ENCODE measurements around the gene ZBED3. TPM values are rescaled to one million over a fixed set of nuclear protein-coding genes. Genes with fewer than 3 reads are reported as not detected.
"Not testable (repeated sequence)": the region's sequence is repeated elsewhere in the genome, so short reads cannot be mapped to it uniquely, and the experiment has no call there.

Gene ZBED3
- total and polyA plus RNA-seq, 2 donors (not counting 1 experiment from before 2014, with no cell fraction given): 0.30 to 1.2 TPM

GRCh38 chr5:77120086-77120485 lies 33.0 kb upstream of the ZBED3 start:
- no peaks in the 10 kb centered on the region for H3K9me3 Mint-ChIP-seq (ENCODE audit: insufficient read depth)
- Histone ChIP-seq H3K9me3 (ENCODE audit: control extremely low read depth in 1 of 3, control insufficient read depth in 2 of 3, insufficient read depth in 1 of 3, low read length in 2 of 3) (no peaks in the 10 kb centered on the region), H3K27ac (ENCODE audit: low read length in 2 of 2) (no peak overlapping the region), H3K4me2 (replicated peaks; ENCODE audit: low read depth, low read length, poor library complexity, severe bottlenecking) (no peak overlapping the region), H3K4me1 (ENCODE audit: control insufficient read depth in 2 of 2, insufficient read depth in 2 of 2, low read length in 2 of 2) (no peaks in the 10 kb centered on the region), H3K79me2 (ENCODE audit: control insufficient read depth, insufficient read depth, low read length) (no peaks in the 10 kb centered on the region), H4K20me1 (ENCODE audit: control insufficient read depth, insufficient read depth, low read length, poor library complexity, severe bottlenecking) (no peaks in the 10 kb centered on the region), H3K27me3 (replicated peaks in 1 of 4; ENCODE audit: control extremely low read depth in 1 of 4, control insufficient read depth in 3 of 4, insufficient read depth in 4 of 4, low read length in 3 of 4) (no peaks in the 10 kb centered on the region), H3K4me3 (ENCODE audit: control extremely low read depth in 1 of 5, extremely low read depth in 1 of 5, insufficient read depth in 1 of 5, low read depth in 2 of 5, low read length in 4 of 5) (no peak overlapping the region), H2AFZ (ENCODE audit: insufficient read depth, low read depth, low read length, poor library complexity, severe bottlenecking) (no peak overlapping the region), H3K9ac (ENCODE audit: low read length) (no peak overlapping the region), H3K36me3 (replicated peaks in 1 of 2; ENCODE audit: control extremely low read depth in 1 of 2, control insufficient read depth in 1 of 2, extremely low read depth in 1 of 2, insufficient read depth in 2 of 2, low read length in 1 of 2) (no peaks in the 10 kb centered on the region)
- intact Hi-C loops (cut with micrococcal nuclease): no loop called here
- ATAC-seq (ENCODE audit: low read depth): no peak
- CTCF ChIA-PET: no interaction called here
- H3K27me3 Mint-ChIP-seq: no peaks in the 10 kb centered on the region
- TF ChIP-seq CTCF (IDR thresholded peaks at IDR 0.05) (no peak), EZH2 (IDR thresholded peaks at IDR 0.05; ENCODE audit: borderline replicate concordance, insufficient read depth, low read depth, low read length, poor library complexity, severe bottlenecking) (no peak)
- POLR2A ChIA-PET: no interaction called here
- no peaks in the 10 kb centered on the region for H3K4me1 Mint-ChIP-seq
- H3K27ac Mint-ChIP-seq: no peak overlapping the region
- no peak overlapping the region for H3K4me3 Mint-ChIP-seq
- WGBS (ENCODE audit: insufficient coverage): no CpG with 5 or more reads among the region's 2 CpGs
- no peak for DNase-seq

GRCh38 chr5:77117161-77117560 lies 30.1 kb upstream of the ZBED3 start:
- intact Hi-C loops (cut with micrococcal nuclease): no loop called here

GRCh38 chr5:77107035-77107434 lies 19.9 kb upstream of the ZBED3 start:
- H3K27ac ChIP-seq (ENCODE audit: low read length in 2 of 2); H2AFZ ChIP-seq (ENCODE audit: insufficient read depth, low read depth, low read length, poor library complexity, severe bottlenecking); H3K4me3 Mint-ChIP-seq; H3K4me2 ChIP-seq (replicated peaks; ENCODE audit: low read depth, low read length, poor library complexity, severe bottlenecking); CTCF ChIA-PET; H3K36me3 ChIP-seq (replicated peaks in 1 of 2; ENCODE audit: control extremely low read depth in 1 of 2, control insufficient read depth in 1 of 2, extremely low read depth in 1 of 2, insufficient read depth in 2 of 2, low read length in 1 of 2); H3K79me2 ChIP-seq (ENCODE audit: control insufficient read depth, insufficient read depth, low read length); H3K9me3 ChIP-seq (ENCODE audit: control extremely low read depth in 1 of 3, control insufficient read depth in 2 of 3, insufficient read depth in 1 of 3, low read length in 2 of 3); H3K27ac Mint-ChIP-seq; H3K9ac ChIP-seq (ENCODE audit: low read length); H3K9me3 Mint-ChIP-seq (ENCODE audit: insufficient read depth); ATAC-seq (ENCODE audit: low read depth); DNase-seq; H4K20me1 ChIP-seq (ENCODE audit: control insufficient read depth, insufficient read depth, low read length, poor library complexity, severe bottlenecking); H3K4me1 Mint-ChIP-seq; POLR2A ChIA-PET; H3K27me3 Mint-ChIP-seq; H3K4me1 ChIP-seq (ENCODE audit: control insufficient read depth in 2 of 2, insufficient read depth in 2 of 2, low read length in 2 of 2); intact Hi-C loops (cut with micrococcal nuclease); H3K27me3 ChIP-seq (replicated peaks in 1 of 4; ENCODE audit: control extremely low read depth in 1 of 4, control insufficient read depth in 3 of 4, insufficient read depth in 4 of 4, low read length in 3 of 4); H3K4me3 ChIP-seq (ENCODE audit: control extremely low read depth in 1 of 5, extremely low read depth in 1 of 5, insufficient read depth in 1 of 5, low read depth in 2 of 5, low read length in 4 of 5): not testable (repeated sequence)
- WGBS (ENCODE audit: insufficient coverage): no CpG with 5 or more reads among the region's 4 CpGs

More at GRCh38 chr5:77117161-77117560, 30.1 kb upstream of the ZBED3 start:
- no peak overlapping the region for H3K4me2 ChIP-seq (replicated peaks; ENCODE audit: low read depth, low read length, poor library complexity, severe bottlenecking)
- Mint-ChIP-seq H3K27me3 (no peaks in the 10 kb centered on the region), H3K27ac (no peak overlapping the region), H3K9me3 (ENCODE audit: insufficient read depth) (no peaks in the 10 kb centered on the region), H3K4me1 (no peaks in the 10 kb centered on the region), H3K4me3 (no peak overlapping the region)
- H4K20me1 ChIP-seq (ENCODE audit: control insufficient read depth, insufficient read depth, low read length, poor library complexity, severe bottlenecking): no peaks in the 10 kb centered on the region
- ATAC-seq (ENCODE audit: low read depth): no peak
- TF ChIP-seq CTCF (IDR thresholded peaks at IDR 0.05): no peak
- TF ChIP-seq EZH2 (IDR thresholded peaks at IDR 0.05; ENCODE audit: borderline replicate concordance, insufficient read depth, low read depth, low read length, poor library complexity, severe bottlenecking): no peak
- H3K79me2 ChIP-seq (ENCODE audit: control insufficient read depth, insufficient read depth, low read length): no peaks in the 10 kb centered on the region
- H3K36me3 ChIP-seq (replicated peaks in 1 of 2; ENCODE audit: control extremely low read depth in 1 of 2, control insufficient read depth in 1 of 2, extremely low read depth in 1 of 2, insufficient read depth in 2 of 2, low read length in 1 of 2): no peaks in the 10 kb centered on the region
- no peaks in the 10 kb centered on the region for H3K9me3 ChIP-seq (ENCODE audit: control extremely low read depth in 1 of 3, control insufficient read depth in 2 of 3, insufficient read depth in 1 of 3, low read length in 2 of 3)
- no peak overlapping the region for H2AFZ ChIP-seq (ENCODE audit: insufficient read depth, low read depth, low read length, poor library complexity, severe bottlenecking)
- WGBS (ENCODE audit: insufficient coverage): 30% methylated on average over 1 of the region's 2 CpGs
- no peak overlapping the region for H3K4me3 ChIP-seq (ENCODE audit: control extremely low read depth in 1 of 5, extremely low read depth in 1 of 5, insufficient read depth in 1 of 5, low read depth in 2 of 5, low read length in 4 of 5)
- no peak overlapping the region for H3K27ac ChIP-seq (ENCODE audit: low read length in 2 of 2)
- no peak overlapping the region for H3K9ac ChIP-seq (ENCODE audit: low read length)
- CTCF ChIA-PET: no interaction called here
- DNase-seq: no peak
- H3K4me1 ChIP-seq (ENCODE audit: control insufficient read depth in 2 of 2, insufficient read depth in 2 of 2, low read length in 2 of 2): no peaks in the 10 kb centered on the region
- POLR2A ChIA-PET: no interaction called here
- H3K27me3 ChIP-seq (replicated peaks in 1 of 4; ENCODE audit: control extremely low read depth in 1 of 4, control insufficient read depth in 3 of 4, insufficient read depth in 4 of 4, low read length in 3 of 4): no peaks in the 10 kb centered on the region

All from B cell (primary cell).